GM18951 (cell line): ENCODE results near the gene MRPL19.

ENCODE experiments used
- POLR2A ChIP-seq: IDR thresholded peaks from 4 replicates; pipeline ENCODE4 v1.6.1; 2011; ENCODE audit warnings: mild to moderate bottlenecking; ENCODE audit not compliant: insufficient read length, insufficient read depth; ENCODE audit errors: extremely low read depth
- in situ Hi-C: fragments of 300-500 bp; cut with MboI; formaldehyde crosslinking; loops from one replicate; pipeline ENCODE4 v1.12.0; 2022; ENCODE audit warnings: low sequenced_read_pairs, mixed read lengths, inconsistent platforms; ENCODE audit not compliant: unreplicated experiment

MRPL19 gene

DNA sequence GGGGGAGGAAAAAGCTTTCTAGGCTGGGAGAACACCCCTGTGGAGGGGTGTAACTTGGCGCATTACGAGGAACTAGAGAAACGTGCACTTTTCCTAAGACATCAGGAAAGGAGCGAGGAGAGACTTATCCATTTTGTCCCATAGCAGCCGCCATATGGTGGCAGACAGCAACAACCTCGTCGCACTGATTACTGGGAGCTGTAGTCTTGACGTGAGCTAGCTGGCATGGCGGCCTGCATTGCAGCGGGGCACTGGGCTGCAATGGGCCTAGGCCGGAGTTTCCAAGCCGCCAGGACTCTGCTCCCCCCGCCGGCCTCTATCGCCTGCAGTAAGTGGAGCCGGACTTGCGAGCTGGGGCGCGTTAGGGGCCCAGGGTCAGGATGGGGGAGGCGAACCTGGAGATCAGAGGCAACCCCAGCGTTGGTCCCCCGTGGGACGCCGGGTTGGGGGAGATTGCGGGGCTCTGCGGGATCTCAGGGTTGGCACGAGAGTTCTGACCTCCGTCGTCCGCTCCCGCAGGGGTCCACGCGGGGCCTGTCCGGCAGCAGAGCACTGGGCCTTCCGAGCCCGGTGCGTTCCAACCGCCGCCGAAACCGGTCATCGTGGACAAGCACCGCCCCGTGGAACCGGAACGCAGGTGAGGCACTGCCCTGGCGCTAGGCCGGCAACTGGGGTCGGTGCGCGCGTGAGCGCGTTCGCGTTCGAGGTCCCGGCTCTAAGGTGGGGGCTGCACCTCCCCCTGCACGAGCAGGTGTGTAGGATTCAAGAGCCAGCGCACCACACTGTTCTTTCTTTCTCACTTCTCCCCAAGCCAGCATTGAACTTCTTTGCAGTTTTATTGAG lies at the start of gene MRPL19:
Gene MRPL19 (plus strand): TSS at position 201 of the 843 bp plus-strand sequence. CDS start 25 bp downstream, at position 226.
- peak; percentile 60 for TF ChIP-seq POLR2A
- in situ Hi-C loops = no loop called here

- TF ChIP-seq POLR2A = no peak
- in situ Hi-C loops = no loop called here
Observed at GRCh38 chr2:75596784-75597183, 49.8 kb upstream of the MRPL19 start.

DNA sequence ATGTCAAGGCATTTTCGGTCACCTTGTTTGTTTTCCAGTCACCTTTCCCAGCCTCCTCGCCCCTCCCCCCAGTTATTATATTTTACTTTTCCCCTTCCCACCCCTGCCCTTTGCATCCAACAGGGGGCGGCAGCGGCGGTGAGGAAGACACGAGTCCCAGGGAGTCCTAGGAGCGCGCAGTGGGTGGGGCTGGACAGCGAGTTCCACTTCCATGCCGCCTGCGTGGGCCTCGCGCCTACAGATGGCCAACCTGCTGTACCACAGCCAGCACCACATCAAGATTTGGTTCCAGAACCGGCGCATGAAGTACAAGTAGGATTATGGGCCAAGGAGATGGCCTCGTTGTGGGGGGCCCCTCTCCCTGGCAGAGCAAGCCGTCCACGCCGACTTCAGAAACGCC lies 48.6 kb upstream of the MRPL19 start:
- TF ChIP-seq POLR2A = no peak
- in situ Hi-C loops = no loop called here

GRCh38 chr2:75598589-75599155 lies 47.9 kb upstream of the MRPL19 start:
- no peak for TF ChIP-seq POLR2A
- in situ Hi-C loops = no loop called here

DNA sequence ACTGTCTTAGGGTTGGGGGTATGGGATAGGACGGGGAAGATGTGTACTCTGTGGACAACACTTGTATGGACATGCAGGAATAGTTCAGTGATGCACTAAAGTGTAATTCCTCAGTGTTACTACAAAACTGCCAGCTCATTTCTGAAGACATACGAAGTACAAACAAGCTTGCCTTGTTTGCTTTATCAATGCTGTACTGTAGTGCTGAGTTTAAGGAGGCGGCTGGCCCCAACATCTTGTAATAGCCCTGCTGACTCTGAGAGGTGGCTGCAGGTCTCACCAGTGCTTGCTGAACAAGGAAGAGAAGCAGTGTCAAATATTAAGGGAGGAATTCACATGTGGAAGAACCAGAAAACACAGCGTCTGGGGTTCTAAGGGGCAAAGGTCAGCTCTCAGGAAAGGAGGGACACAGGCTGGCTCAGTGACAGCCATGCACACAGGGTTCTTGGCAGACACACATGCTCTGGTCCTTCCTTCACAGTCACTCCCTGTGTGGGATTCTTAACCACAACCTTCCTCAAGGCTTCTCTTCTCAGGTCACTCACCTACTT lies 46.0 kb upstream of the MRPL19 start:
- TF ChIP-seq POLR2A = no peak
- in situ Hi-C loops = loop anchor here (25.0 kb wide), 2 partner anchors 688 to 888 kb away; no protein-coding TSS in a partner anchor

DNA sequence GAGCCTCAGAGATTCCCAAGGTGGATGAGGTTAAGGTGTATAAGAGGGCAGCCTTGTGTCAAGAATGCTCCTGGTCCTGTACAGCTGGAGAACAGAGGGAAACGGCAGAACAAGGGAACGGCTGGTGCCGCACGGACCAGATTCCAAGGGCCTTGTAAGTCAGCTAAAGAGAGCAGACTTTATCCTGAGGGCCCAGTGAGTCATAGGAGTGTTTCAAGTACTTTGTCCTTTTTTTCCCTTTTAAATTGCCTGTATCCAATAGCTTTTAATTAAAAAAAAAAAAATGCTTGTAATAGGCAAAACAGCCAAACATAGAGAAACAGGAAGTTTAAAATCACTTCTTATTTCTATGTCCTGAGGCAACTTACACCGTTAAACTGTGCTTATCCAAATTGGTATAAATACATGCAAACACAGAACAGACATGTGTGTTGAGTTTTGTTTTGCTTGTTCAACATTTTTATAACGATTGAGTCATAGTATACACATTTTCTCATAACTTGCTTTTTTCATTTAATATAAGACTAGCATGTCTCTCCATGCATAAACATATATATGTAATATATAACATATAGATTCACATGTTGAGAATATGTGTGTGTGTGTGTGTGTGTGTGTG lies 43.8 kb upstream of the MRPL19 start:
- no peak for TF ChIP-seq POLR2A
- in situ Hi-C loops = loop anchor here (25.0 kb wide), 2 partner anchors 691 to 891 kb away; no protein-coding TSS in a partner anchor

DNA sequence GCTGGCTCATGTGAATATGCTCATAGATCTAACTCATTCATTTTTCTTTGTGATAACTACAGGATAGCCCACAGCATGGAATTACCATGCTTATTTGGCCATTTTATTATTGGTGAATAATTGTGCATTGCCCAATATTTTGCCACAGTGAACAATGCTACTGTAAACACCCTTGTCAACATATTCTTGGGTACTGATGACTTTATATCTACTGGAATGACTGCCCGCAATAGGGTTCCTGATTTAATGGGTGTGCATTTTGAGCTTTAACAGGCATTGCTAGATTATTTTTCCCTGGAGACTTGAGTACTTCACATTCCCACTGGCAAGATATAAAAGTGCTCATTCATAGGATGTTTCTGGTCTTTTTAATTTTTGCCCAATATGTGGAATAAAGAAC lies 43.1 kb upstream of the MRPL19 start:
- TF ChIP-seq POLR2A = no peak
- in situ Hi-C loops = loop anchor here (25.0 kb wide), 2 partner anchors 691 to 891 kb away; no protein-coding TSS in a partner anchor

DNA sequence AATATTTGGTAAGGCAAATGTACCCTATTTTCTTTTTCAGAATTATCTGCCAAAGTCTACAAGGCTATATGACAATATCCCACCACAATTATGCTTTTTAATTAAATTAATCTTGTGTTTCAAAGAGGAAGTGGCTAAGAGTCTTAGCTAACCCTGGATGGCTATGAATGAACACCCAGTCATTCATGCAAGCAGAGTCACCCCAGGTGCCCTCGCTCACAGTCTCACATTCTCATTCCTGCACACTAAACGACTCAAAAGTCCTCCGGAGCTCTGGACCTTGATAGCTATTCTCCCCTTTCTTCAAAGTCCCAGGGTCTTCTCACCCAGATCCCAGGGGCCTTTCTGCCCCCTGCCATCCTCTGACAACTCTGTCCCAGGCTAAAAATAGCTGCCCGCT lies 42.1 kb upstream of the MRPL19 start:
- in situ Hi-C loops = loop anchor here (25.0 kb wide), 2 partner anchors 692 to 892 kb away; no protein-coding TSS in a partner anchor

DNA sequence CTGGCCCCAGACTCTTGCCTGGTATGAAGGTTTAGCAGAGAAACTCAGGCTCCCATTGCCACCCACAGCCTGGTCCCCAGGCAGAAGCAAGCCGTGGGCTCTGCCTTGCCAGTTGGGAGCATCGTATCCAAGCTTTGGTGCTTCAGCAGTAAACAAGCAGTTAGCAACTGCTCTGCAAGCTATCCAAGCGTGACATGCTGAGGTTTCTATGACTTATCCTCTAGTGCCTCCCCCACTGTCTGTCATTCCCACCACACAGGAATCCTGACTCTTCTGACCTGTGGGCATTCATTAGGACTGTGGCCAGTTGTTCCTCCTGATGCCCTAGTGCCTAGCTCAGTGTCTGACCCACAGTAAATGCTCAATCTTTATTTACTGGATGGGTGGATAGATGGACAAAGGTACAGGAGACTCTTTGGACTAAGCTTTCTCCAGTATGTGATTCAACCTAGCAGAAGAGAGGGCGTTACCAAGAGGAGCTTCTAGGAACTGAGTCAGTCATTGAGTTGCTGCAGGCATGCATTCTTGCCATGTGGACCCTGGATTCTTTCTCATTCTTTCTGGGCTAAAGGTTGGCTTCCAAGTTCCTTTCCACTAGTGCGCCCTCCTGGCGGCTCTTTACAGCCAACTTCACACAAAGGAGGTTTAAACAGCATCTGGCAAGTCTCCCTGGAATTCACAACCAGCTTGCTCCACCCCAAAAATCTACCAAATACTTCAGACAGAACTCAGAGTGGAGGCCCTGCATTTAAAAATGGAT lies 40.6 kb upstream of the MRPL19 start:
- in situ Hi-C loops = loop anchor here (25.0 kb wide), 2 partner anchors 694 to 894 kb away; no protein-coding TSS in a partner anchor
- TF ChIP-seq POLR2A = no peak

More for the DNA sequence above, 42.1 kb upstream of the MRPL19 start:
- TF ChIP-seq POLR2A = no peak

DNA sequence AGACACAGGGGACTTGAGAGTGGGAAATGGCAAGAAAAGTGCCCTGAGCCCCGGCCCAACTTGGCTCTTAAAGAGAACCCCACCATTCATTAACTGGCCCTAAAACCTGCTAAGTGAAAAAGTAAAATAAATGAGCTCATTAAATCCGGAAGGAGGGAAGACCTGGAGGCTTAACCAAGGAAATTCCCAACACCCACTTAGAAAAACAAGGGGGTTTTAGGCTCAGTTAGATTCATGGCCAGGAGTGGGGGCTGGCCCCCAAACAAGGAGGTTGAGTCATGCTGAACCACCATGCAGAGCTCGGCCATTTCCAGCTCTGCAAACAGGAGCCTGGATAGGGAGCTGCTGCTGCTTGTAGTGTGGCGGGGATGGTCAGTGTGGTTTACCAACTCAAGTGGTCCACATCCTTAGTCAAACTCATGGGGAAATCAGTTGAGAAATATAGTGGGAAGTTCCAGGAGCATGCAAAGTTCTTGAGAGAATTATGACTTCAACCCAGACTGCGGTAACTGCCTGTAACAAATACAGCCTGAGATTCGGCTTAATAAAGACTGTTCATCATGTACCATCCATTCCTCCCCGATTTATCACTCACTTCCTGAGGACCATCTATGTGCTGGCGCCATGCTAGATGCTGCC lies 39.7 kb upstream of the MRPL19 start:
- in situ Hi-C loops = loop anchor here (25.0 kb wide), 2 partner anchors 695 to 895 kb away; no protein-coding TSS in a partner anchor
- no peak for TF ChIP-seq POLR2A

DNA sequence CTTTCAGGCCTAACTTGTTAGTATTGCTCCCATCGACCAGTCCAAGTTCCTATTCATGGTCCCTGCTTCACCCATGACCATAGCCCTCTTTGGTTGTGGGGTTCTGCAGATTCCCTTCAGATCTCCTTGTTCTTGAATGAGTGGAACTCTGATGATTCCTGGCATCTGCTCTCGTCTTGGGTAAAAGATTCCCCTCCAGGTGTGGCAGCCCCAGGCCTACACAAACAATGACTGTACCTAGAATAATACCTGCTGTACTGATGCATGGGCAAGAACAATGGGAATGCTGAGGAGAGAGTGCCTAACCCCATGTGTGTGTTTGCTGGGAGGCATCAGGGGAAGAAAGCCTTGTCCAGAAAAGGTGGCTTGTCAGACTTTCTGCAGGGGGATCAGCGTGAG lies 39.2 kb upstream of the MRPL19 start:
- in situ Hi-C loops = loop anchor here (25.0 kb wide), 2 partner anchors 695 to 895 kb away; no protein-coding TSS in a partner anchor
- TF ChIP-seq POLR2A = no peak
